IPS DF 19.7 (cell line): ENCODE results near the gene EDC4.
"Not testable (repeated sequence)": the region's sequence is repeated elsewhere in the genome, so short reads cannot be mapped to it uniquely, and the experiment has no call there.

ENCODE experiments used
- DNase-seq: peaks from one replicate; pipeline ENCODE4 v3.0.0-alpha.2; 2013; ENCODE audit warnings: low read depth, low spot score

EDC4 gene

GRCh38 chr16:67848118-67848517 is 24.7 kb upstream of the EDC4 start:
- DNase-seq = no peak

GRCh38 chr16:67853670-67854069 is 19.2 kb upstream of the EDC4 start:
- no peak for DNase-seq

- no peak for DNase-seq
These were observed 17.1 kb upstream of the EDC4 start for GRCh38 chr16:67855789-67856188.

- DNase-seq = no peak
These were observed 15.8 kb upstream of the EDC4 start for GRCh38 chr16:67856927-67857546.

GRCh38 chr16:67857547-67858233 is 15.2 kb upstream of the EDC4 start:
- DNase-seq = no peak

- DNase-seq = no peak
These were observed 14.4 kb upstream of the EDC4 start for GRCh38 chr16:67858500-67858899.

GRCh38 chr16:67860589-67861398 is 12.1 kb upstream of the EDC4 start:
- DNase-seq = no peak

GRCh38 chr16:67861877-67862276 is 11.0 kb upstream of the EDC4 start:
- no peak for DNase-seq

- no peak for DNase-seq
These were observed 9.9 kb upstream of the EDC4 start for GRCh38 chr16:67862623-67863583.

GRCh38 chr16:67864044-67864443 is 8.8 kb upstream of the EDC4 start:
- DNase-seq = not testable (repeated sequence)

GRCh38 chr16:67864594-67864993 is 8.3 kb upstream of the EDC4 start:
- DNase-seq = no peak

- DNase-seq = no peak
These were observed 7.5 kb upstream of the EDC4 start for GRCh38 chr16:67865318-67865717.

- no peak for DNase-seq
These were observed 4.6 kb upstream of the EDC4 start for GRCh38 chr16:67868290-67868689.

- no peak for DNase-seq
These were observed 3.2 kb upstream of the EDC4 start for GRCh38 chr16:67869653-67870052.

GRCh38 chr16:67871256-67871655 is 1.6 kb upstream of the EDC4 start:
- DNase-seq = no peak

GRCh38 chr16:67872131-67872630 is 671 bp upstream of the EDC4 start:
- no peak for DNase-seq

GRCh38 chr16:67873435-67874370 is 851 bp downstream of the EDC4 start:
- DNase-seq = no peak

- DNase-seq = no peak
These were observed 1.5 kb downstream of the EDC4 start for GRCh38 chr16:67874372-67874771.

GRCh38 chr16:67877064-67877463 is 4.2 kb downstream of the EDC4 start:
- no peak for DNase-seq

GRCh38 chr16:67878232-67878631 is 5.4 kb downstream of the EDC4 start:
- no peak for DNase-seq
